HG02870 (cell line): ENCODE measurements around the gene TNS1.

Experiments used
- ATAC-seq: cut with Tn5 transposase; IDR thresholded peaks from one replicate; pipeline ENCODE4 v1.9.1; 2021; ENCODE audit warnings: mild to moderate bottlenecking, moderate library complexity; ENCODE audit not compliant: unreplicated experiment

TNS1 gene

GRCh38 chr2:217837530-217837929 lies 165.3 kb downstream of the TNS1 start:
- ATAC-seq, result no peak

DNA sequence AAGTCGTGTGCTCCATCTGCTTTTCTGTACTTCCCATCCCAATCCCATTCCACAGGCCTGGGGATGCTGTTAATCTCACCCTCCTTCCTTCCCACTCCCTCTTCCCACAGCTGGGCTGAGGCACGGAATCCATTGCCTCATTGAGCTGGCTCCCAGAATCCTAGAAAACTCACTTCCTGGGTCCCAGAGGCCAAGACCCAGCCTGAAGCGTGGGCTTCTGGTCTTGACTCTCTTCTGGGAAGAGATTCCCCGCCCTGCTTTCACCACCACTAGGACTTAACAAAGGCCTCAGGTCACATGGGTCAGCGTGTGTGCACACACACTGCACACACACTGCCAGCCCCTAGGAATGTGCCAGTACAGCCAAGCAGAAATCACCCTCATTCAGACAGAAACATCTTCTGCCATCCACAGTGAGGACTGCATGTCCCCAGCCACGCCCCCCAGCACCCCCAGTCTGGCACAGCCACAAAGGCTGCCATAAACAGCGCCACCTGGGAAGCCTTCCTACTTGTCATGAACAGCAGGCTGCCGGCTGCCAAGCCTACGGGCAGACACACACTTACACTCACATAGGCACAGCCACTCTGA lies 165.8 kb downstream of the TNS1 start:
- ATAC-seq, result no peak

DNA sequence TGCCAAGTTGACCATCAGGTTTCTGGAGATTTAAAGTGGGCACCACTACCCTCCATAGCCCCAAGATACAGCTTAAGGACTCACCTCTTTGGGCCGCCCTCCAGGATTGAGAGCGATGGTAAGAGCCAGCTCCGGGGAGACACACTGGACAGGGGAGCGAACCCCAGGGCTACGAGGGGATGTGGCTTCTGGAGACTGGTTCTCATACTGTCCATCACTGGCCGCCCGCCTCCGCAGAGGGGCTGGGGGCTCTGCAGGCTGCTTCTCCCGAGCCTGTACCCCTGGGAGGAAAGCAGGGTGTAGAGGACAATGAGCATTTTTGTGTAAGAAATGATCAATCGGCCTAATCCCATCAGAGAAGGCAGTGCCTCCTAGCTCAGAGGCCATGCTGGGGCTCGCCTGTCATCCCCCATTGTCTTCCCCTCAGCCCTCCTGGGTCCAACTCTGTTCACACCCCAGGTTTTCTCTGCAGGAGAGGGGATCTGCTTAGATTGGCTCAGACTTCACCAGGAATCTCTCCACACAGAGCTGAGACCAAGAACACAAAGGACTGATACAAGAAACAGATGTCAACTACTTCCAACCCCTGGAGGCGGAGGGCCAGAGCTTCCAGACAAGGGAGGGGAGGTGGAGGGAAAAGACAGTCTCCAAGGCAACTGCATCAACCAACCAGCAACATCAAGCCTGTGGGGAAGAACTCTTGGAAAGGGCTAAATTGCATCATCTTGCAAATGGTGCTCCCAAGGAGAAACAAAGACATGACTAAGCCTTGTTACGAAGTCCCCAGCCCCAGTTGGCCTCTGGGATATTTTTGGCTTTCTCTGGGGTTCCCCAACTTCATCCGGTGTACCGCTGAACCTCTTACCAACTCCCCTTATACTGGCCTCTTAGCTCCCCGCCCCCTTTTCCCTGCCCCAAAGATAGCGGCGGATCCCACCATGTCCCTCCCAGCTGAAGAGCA lies 166.6 kb downstream of the TNS1 start:
- ATAC-seq, result no peak

- ATAC-seq, result no peak
Measured at GRCh38 chr2:217834744-217835513, 167.9 kb downstream of the TNS1 start.

GRCh38 chr2:217834057-217834620 lies 168.7 kb downstream of the TNS1 start:
- ATAC-seq, result no peak

DNA sequence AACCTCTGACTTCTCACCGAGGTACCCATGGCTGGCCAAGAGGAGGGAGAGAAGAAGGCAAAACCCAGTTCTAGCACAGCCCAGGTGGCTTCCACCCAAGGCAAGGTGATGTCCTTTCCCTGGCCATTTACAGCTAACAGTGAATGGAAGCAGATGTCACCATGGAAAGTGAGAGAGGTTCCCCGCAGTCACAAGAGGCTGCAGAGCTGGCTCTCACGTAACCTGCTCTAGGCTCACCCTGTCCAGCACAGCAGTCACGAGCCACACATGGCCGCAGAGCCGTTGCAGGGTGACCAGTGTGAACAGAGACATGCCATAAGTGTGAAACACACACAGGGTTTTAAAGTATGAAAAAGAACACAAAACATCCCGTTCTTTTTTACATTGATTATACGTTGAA lies 169.4 kb downstream of the TNS1 start:
- no peak for ATAC-seq

DNA sequence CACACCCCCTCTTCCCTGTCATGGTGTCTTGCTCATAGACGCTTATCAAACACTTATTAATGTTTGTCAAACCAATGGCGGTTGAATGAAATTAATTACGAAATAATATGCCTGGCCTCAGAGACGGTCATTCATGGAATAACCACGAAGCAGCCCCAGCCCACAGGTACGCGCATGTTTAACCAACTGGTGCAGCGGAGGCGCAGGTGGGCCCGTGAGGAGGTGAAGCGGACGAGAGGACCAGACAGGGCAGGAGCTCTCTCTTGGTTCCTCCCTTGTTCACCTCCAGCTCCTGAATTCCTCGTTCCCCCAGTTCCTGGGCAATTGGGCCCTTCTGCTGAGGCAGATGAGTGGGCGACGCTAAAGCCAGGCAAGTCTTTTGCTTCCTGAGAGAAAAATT lies 169.8 kb downstream of the TNS1 start:
- no peak for ATAC-seq

GRCh38 chr2:217832115-217832514 lies 170.7 kb downstream of the TNS1 start:
- no peak for ATAC-seq

DNA sequence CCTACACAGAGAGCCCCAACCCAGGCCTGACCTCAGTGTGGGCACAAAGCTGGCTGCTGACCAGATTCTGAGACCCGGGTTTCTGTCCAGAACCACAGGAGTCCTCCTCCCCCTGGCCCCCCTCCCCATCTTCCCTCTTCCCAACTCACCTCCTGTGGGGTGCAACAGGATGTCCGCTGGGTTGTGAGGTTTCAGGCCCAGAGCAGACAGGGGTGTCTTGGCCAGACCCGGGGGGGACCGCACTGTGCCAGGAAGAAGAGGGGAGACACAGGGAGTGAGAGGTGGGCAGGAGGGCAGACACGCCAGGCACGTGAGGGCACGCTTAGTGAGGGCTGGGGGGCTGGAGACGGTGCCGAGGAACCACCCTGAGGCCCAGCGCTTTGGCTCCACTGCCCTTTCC lies 171.5 kb downstream of the TNS1 start:
- no peak for ATAC-seq

DNA sequence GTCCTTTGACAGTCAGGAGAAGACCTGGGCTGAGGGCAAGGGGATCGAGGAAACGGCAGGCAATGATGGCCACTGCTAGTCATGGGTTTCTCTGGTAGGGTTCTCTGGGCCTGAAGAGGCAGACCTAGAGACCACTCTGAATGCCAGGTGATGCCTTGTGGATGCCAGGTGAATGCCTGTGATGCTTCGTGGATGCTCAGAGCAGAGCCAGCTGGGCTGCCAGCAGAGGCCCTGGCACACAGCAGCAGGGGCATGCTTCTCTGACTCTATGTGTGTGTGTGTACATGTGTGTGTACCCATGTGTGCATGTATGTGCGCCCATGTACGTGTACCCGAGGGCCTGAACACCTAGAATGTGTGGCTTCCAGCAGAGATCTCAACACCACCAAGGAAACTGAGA lies 172.0 kb downstream of the TNS1 start:
- ATAC-seq, result no peak

DNA sequence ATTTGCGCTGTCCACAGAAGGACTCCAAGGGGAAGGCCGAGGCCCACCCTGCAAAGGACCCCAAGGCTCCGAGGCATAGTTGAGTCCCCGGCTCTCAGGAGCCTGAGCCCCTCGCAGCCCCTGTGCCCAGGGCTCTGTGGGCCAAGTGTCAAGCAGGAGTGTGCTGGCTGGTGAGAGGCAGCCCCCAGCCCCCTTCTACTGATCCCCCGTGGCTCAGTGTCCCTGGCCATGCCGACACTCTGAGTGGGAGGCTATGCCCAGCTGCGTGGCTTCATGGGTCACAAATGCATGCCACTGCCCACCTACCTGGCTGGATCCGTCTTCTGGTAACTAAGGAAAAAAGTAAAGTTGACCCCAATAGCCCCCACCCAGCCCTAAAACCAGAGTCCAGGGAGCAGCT lies 172.7 kb downstream of the TNS1 start:
- no peak for ATAC-seq

GRCh38 chr2:217829420-217829819 lies 173.4 kb downstream of the TNS1 start:
- no peak for ATAC-seq

DNA sequence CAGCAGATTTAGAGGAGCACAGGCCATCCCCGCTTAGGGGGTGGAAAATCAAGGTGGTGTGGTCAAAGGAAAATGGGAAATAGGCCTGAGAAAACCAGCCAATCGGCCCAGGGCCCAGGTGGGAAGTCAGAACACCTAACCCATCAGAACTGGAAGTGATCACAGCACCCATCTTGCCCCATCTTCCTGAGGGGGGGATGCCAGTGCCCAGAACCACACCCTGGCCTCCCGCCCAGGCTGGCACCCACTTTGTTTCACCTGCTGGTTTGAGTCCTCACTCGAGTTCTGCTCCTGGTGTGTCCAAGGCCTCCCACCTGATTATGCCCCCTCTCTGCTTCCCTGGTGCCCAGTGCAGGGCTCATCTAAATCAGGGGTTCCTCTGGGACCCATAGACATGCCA lies 174.5 kb downstream of the TNS1 start:
- ATAC-seq, result no peak

DNA sequence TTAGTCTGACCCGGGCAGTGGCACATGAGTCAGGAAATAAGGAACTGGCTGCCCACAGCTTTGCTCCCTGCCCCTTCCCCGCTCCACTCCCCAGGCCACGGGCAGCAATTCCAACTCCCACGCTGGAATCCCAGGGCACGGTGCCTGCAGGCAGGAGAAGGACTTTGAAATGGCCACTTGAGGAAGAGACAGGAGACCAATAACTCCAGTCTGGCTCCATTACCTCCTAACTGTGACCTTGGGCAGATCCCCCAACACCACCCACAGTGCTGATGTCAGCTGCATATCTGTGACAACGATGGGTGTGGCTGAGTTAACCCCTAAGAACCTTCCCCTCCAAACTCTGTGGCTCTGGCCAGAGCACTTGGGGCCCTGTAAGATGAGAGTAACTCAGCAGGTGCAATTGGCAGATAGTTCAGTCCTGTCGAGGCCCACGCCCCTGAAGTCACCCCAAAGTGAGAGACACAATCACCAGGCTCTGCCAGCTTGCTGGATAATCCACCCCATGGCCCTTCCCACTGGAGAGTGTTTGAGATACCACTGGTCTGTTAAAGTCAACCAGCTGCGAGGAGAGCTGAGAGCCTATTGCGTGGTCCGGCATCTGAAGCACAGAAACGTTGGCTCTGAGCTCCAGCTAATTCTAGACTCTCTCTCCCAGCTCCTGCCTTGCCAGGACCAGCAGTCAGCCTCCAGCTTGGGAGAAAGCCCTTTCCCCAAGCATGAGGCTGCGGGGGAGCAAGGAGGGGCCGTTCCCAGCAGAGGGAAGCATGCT lies 175.2 kb downstream of the TNS1 start:
- no peak for ATAC-seq

DNA sequence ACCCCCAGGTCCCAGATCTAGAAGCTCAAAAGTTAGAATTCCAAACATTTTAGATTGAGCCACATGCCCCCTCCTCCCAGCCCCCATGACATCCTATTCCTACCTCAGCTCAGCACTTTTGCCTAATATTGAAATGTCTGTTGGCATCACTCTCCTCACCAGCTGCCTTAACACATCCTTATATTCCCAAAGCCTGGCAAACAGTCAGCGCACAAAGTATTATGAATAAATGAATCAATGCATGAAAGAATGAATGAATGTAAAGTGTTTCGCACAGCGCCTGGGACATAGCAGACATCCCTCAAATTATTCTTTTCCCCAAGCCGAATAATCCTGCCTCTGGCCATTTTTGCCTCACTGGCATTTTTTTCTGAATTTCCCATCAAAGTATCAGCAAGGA lies 175.8 kb downstream of the TNS1 start:
- ATAC-seq, result no peak

DNA sequence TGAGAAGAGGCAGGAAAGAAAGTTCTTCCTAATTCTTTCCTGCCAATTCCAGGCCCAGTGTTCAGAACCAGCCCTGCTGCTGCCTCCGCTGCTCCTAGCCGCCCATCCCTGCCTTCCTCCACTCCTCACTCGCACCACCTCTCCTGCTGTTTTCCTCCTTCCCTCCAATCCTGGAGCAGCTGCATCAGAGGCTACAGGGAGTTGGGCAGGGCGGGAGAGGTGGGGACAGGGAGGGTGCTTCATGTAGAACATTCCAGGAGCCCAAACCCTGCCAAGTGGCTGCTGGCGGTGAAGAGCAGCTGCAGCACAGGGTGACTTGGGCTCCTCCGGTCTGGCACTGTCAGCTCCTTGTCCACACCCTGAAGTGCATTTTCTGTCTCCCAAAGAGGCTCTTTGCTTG lies 176.3 kb downstream of the TNS1 start:
- no peak for ATAC-seq

DNA sequence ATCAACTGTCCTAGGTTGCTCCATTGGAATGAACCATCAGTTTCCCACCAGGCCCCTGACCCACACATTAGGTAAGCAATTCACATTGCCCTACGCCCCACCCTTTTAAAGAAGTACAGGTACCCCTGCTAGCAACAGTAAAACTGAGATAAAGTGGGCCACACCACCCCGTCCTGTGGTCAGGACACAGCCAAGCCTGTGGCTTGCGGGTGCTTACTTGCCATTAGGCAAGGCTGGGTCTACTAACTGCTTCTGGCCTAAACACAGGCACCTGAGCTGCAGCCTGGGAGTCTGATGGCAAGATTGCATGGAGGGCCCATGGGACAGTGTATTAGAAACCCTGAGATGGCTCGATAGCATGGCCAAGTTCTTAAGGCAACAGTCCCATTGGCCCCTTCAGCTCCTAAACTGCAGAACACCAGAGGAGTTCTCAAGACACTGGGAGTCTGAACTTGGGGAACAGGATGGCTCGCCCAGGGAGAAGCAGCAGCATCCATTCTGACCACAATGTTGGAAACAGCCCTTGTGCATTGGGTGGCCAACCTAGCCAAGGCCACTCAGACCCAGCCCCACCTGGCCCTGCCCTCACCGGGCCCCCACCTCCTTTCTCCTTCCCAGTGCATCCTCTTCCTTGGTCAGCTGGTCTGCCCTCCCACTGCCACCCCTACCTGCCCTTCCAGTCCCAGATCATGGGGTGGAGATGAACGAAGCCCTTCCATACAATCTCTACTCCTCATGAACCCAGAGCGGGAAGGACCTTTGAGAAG lies 177.1 kb downstream of the TNS1 start:
- ATAC-seq, result no peak

DNA sequence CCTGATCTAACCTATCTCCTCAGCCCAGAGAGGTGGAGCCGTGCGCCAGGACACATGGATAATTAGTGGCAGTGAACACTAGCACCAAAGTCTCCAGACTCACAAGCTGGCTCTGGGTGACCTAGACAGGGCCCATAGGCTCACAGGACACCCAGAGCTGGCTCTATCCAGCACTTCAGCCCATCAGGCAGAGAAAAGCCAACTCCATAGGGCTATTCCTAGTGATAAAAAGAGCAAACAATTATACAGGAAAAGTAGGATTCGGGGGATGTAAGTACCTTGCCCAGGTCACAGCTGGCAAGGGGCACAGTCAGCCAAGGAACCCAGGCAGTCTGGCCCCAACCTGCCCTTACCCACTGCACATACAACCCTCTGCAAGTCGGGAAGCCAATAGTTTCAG lies 178.6 kb downstream of the TNS1 start:
- ATAC-seq, result no peak

- no peak for ATAC-seq
Measured at GRCh38 chr2:217823626-217824025, 179.2 kb downstream of the TNS1 start.
